A549 (cell line): Measurements from ENCODE around the gene POU6F1. TPM values are rescaled to one million over a fixed set of nuclear protein-coding genes. Genes with fewer than 3 reads are reported as not detected.

ENCODE experiments used
- ATAC-seq, 2 experiments: fragments of 200-7000 bp in 1 of 2; fragments of >200 bp in 1 of 2; cut with Nextera tagmentation in 1 of 2; cut with Tn5 transposase in 1 of 2; 3 replicates each; pipeline versions ENCODE4 v1.8.0 to v1.9.1; 2018 to 2020; ENCODE audit warnings: mild to moderate bottlenecking in 1 of 2, moderate library complexity in 1 of 2
- CTCF ChIA-PET: fragments of 300-600 bp; sonication (Branson Sonifier 250); formaldehyde crosslinking; extraction: SDS; loops from one replicate; lab custom pipeline; 2021; ENCODE audit warnings: antibody characterized with exemption, inconsistent platforms; lab: Yijun Ruan, JAX
- POLR2A ChIA-PET: fragments of 350-600 bp; formaldehyde crosslinking; extraction: SDS; loops from one replicate; lab custom pipeline; 2021; ENCODE audit warnings: antibody characterized with exemption, inconsistent platforms; lab: Yijun Ruan, JAX
- DNase-seq, 2 experiments: peaks; one replicate each; pipeline versions ENCODE4 v3.0.0 to v3.0.0-alpha.2; 2011 to 2016; ENCODE audit warnings: low read depth in 1 of 2, low spot score in 1 of 2
- FAIRE-seq: peaks from 2 replicates; lab custom pipeline; 2011; peaks lifted over from hg19 to GRCh38; lab: Jason Lieb, UNC
- H3K27ac ChIP-seq, 2 experiments: fragments of >200 bp; sonication (Bioruptor Twin); formaldehyde crosslinking; 3 replicates each; pipeline ENCODE4 v1.5.1; 2016 to 2017
- H3K4me1 ChIP-seq: fragments of >200 bp; sonication (Bioruptor Twin); formaldehyde crosslinking; 3 replicates; pipeline ENCODE4 v1.6.1; 2016
- H3K4me2 ChIP-seq: fragments of >200 bp; sonication (Bioruptor Twin); formaldehyde crosslinking; 3 replicates; pipeline ENCODE4 v1.6.1; 2016
- H3K4me3 ChIP-seq: fragments of >200 bp; sonication (Bioruptor Twin); formaldehyde crosslinking; 3 replicates; pipeline ENCODE4 v1.5.1; 2016
- H3K9me3 ChIP-seq: fragments of >200 bp; sonication (Bioruptor Twin); formaldehyde crosslinking; 3 replicates; pipeline ENCODE4 v1.6.1; 2016
- CBX8 ChIP-seq: fragments of 200-600 bp; sonication (generic); IDR thresholded peaks from 2 replicates; pipeline ENCODE4 v1.6.1; 2016
- CHD2 ChIP-seq: fragments of 150-350 bp; IDR thresholded peaks from 2 replicates; pipeline ENCODE4 v1.6.1; 2014; ENCODE audit warnings: low read length; ENCODE audit not compliant: partially characterized antibody
- CHD4 ChIP-seq: fragments of 200-600 bp; sonication (generic); IDR thresholded peaks from 2 replicates; pipeline ENCODE4 v1.6.1; 2016; ENCODE audit warnings: antibody characterized with exemption, mild to moderate bottlenecking, borderline replicate concordance
- FOSB ChIP-seq: fragments of 250-450 bp; sonication (Bioruptor Pico); IDR thresholded peaks from 2 replicates; pipeline ENCODE4 v1.5.0; 2020; ENCODE audit warnings: mild to moderate bottlenecking, moderate library complexity
- FOXS1 ChIP-seq: fragments of 250-450 bp; sonication (Bioruptor Pico); IDR thresholded peaks from 2 replicates; pipeline ENCODE4 v1.5.0; 2020; ENCODE audit warnings: mild to moderate bottlenecking, moderate library complexity
- GATA3 ChIP-seq: IDR thresholded peaks from 2 replicates; pipeline ENCODE4 v1.6.1; 2012; ENCODE audit warnings: borderline replicate concordance
- HEYL ChIP-seq: fragments of 250-450 bp; sonication (Bioruptor Pico); IDR thresholded peaks from 2 replicates; pipeline ENCODE4 v1.8.0; 2021; ENCODE audit warnings: mild to moderate bottlenecking, moderate library complexity
- HOXB5 ChIP-seq: fragments of 250-450 bp; sonication (Bioruptor Pico); IDR thresholded peaks from 2 replicates; pipeline ENCODE4 v1.5.0; 2020; ENCODE audit warnings: mild to moderate bottlenecking, moderate library complexity
- JUN ChIP-seq, 2 experiments: fragments of >200 bp; sonication (Bioruptor Twin); formaldehyde crosslinking; IDR thresholded peaks; 2 replicates in 1 of 2; 3 replicates in 1 of 2; pipeline ENCODE4 v1.6.1; 2016 to 2017
- JUNB ChIP-seq: fragments of >200 bp; sonication (Bioruptor Twin); formaldehyde crosslinking; IDR thresholded peaks from 2 replicates; pipeline ENCODE4 v1.6.1; 2016
- MAZ ChIP-seq: fragments of 150-350 bp; IDR thresholded peaks from 2 replicates; pipeline ENCODE4 v1.6.1; 2014; ENCODE audit warnings: antibody characterized with exemption, low read depth, low read length, borderline replicate concordance
- MYC ChIP-seq: IDR thresholded peaks from 2 replicates; pipeline ENCODE4 v1.6.1; 2012; ENCODE audit warnings: mild to moderate bottlenecking, inconsistent platforms, low read length, improper control_type of control experiment, borderline replicate concordance
- NR3C1 ChIP-seq: fragments of >200 bp; sonication (Bioruptor Twin); formaldehyde crosslinking; IDR thresholded peaks from 3 replicates; pipeline ENCODE4 v1.6.1; 2017
- PHF8 ChIP-seq: fragments of 200-600 bp; sonication (generic); IDR thresholded peaks from 2 replicates; pipeline ENCODE4 v1.6.1; 2016; ENCODE audit warnings: low read depth, mild to moderate bottlenecking, antibody characterized with exemption, moderate library complexity, borderline replicate concordance
- POLR2A ChIP-seq: IDR thresholded peaks from 2 replicates; pipeline ENCODE4 v1.6.1; 2012; ENCODE audit warnings: mild to moderate bottlenecking, low read length
- POLR2AphosphoS2 ChIP-seq: conservative IDR thresholded peaks from 2 replicates; pipeline ENCODE4 v1.6.1; 2012; ENCODE audit warnings: low read length, improper control_type of control experiment, inconsistent platforms
- RAD21 ChIP-seq, 2 experiments: fragments of >200 bp in 1 of 2; sonication (Bioruptor Twin) in 1 of 2; formaldehyde crosslinking in 1 of 2; IDR thresholded peaks in 1 of 2; conservative IDR thresholded peaks in 1 of 2; 2 replicates in 1 of 2; 3 replicates in 1 of 2; pipeline ENCODE4 v1.6.1; 2012 to 2018; ENCODE audit warnings: inconsistent platforms in 1 of 2
- RFX5 ChIP-seq: fragments of 450-650 bp; IDR thresholded peaks from 2 replicates; pipeline ENCODE4 v1.7.1; 2014; ENCODE audit warnings: antibody characterized with exemption, mild to moderate bottlenecking, moderate library complexity
- SREBF2 ChIP-seq: fragments of 450-650 bp; IDR thresholded peaks from 2 replicates; pipeline ENCODE4 v1.6.1; 2014; ENCODE audit warnings: mild to moderate bottlenecking, moderate library complexity
- TFCP2L1 ChIP-seq: fragments of 250-450 bp; sonication (Bioruptor Pico); IDR thresholded peaks from 2 replicates; pipeline ENCODE4 v1.5.0; 2021; ENCODE audit warnings: mild to moderate bottlenecking
- ZC3H11A ChIP-seq: fragments of 450-650 bp; IDR thresholded peaks from 2 replicates; pipeline ENCODE4 v1.6.1; 2014; ENCODE audit warnings: antibody characterized with exemption, mild to moderate bottlenecking
- ZFP36 ChIP-seq: fragments of 450-650 bp; IDR thresholded peaks from 2 replicates; pipeline ENCODE4 v1.6.1; 2014; ENCODE audit warnings: borderline replicate concordance; ENCODE audit not compliant: partially characterized antibody
- WGBS: methylation state at CpG from one replicate; pipeline ENCODE4 v1.1.6; 2017; ENCODE audit errors: missing lambda C conversion rate; 5-methylcytosine and 5-hydroxymethylcytosine counted together
- polyA plus RNA-seq, 4 experiments: library from polyadenylated mRNA; depleted of rRNA in 3 of 4; stranded (reverse); fragments of >200 nt; fragmentation: RNase III in 1 of 4; extraction: RNeasy Plus Mini Kit Qiagen cat#74134 plus additional on column Dnase treatment in 1 of 4; gene quantifications; 2 replicates in 3 of 4; 3 replicates in 1 of 4; pipeline ENCODE4 v1.2.3, GENCODE V29; 2011 to 2017
- TF ChIP-seq, protein P1 (sequence below): fragments of 250-450 bp; sonication (Bioruptor Pico); IDR thresholded peaks from 2 replicates; pipeline ENCODE4 v1.5.0; 2021; ENCODE audit warnings: mild to moderate bottlenecking, moderate library complexity, borderline replicate concordance
- TF ChIP-seq, protein P2 (sequence below): fragments of >200 bp; sonication (Bioruptor Twin); formaldehyde crosslinking; IDR thresholded peaks from 2 replicates; pipeline ENCODE4 v1.6.1; 2016
- TF ChIP-seq, protein P3 (sequence below): IDR thresholded peaks from 2 replicates; pipeline ENCODE4 v1.6.1; 2012
- TF ChIP-seq, protein P4 (sequence below): fragments of 450-650 bp; IDR thresholded peaks from 2 replicates; pipeline ENCODE4 v1.6.1; 2014; ENCODE audit warnings: antibody characterized with exemption
- TF ChIP-seq, protein P5 (sequence below): IDR thresholded peaks from 2 replicates; pipeline ENCODE4 v1.6.1; 2012
- TF ChIP-seq, protein P6 (sequence below): fragments of >200 bp; sonication (Bioruptor Twin); formaldehyde crosslinking; IDR thresholded peaks from 3 replicates; pipeline ENCODE4 v1.5.1; 2016

POU6F1 gene
- polyA plus RNA-seq, 2 of the 4 experiments (the other 2 are of a cell fraction), result 0.58 to 1.3 TPM

DNA sequence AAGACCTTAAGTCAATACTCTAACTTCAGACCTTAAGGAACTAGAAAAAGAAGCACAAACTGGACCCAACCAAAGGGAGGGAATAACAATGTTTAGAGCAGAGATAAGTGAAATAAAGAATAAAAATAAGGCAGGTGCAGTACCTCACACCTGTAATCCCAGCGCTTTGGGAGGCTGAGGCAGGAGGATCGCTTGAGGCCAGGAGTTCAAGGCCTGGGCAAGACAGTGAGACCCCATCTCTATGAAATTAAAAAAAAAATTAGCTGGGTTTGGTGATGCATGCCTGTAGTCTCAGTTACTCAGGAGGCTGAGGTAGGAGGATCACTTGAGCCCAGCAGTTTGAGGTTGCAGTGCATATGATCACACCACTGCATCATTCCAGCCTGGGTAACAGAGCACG is 54.1 kb downstream of the POU6F1 start (continued):
- TF ChIP-seq, protein P1, sequence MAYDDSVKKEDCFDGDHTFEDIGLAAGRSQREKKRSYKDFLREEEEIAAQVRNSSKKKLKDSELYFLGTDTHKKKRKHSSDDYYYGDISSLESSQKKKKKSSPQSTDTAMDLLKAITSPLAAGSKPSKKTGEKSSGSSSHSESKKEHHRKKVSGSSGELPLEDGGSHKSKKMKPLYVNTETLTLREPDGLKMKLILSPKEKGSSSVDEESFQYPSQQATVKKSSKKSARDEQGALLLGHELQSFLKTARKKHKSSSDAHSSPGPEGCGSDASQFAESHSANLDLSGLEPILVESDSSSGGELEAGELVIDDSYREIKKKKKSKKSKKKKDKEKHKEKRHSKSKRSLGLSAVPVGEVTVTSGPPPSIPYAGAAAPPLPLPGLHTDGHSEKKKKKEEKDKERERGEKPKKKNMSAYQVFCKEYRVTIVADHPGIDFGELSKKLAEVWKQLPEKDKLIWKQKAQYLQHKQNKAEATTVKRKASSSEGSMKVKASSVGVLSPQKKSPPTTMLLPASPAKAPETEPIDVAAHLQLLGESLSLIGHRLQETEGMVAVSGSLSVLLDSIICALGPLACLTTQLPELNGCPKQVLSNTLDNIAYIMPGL (CRISPR knock-in tag), result no peak
- TF ChIP-seq JUN (IDR thresholded peaks at IDR 0.05) (no peak), CBX8 (no peak), RAD21 (conservative IDR thresholded peaks at IDR 0.05 in 1 of 2, IDR thresholded peaks at IDR 0.05 in 1 of 2) (no peak)

DNA sequence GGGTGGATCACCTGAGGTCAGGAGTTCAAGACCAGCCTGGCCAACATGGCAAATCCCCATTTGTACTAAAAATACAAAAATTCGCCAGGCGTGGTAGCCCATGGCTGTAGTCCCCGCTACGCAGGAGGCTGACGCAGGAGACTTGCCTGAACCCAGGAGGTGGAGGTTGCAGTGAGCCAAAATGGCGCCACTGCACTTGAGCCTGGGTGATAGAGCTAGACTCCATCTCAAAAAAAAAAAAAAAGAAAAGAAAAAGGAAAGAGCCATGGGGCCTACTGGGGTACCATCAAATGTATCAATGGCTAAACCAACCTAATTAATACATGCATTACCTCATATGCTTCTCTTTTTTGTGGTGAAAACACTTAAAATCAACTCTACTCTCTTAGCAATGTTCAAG is 55.6 kb downstream of the POU6F1 start:
- TF ChIP-seq FOXS1 (no peak), NR3C1 (no peak), FOSB (CRISPR knock-in tag) (no peak), HOXB5 (CRISPR knock-in tag) (no peak), RAD21 (conservative IDR thresholded peaks at IDR 0.05 in 1 of 2, IDR thresholded peaks at IDR 0.05 in 1 of 2) (no peak), HEYL (CRISPR knock-in tag) (no peak), SREBF2 (no peak), CBX8 (no peak), TFCP2L1 (no peak)
- TF ChIP-seq, protein P2, sequence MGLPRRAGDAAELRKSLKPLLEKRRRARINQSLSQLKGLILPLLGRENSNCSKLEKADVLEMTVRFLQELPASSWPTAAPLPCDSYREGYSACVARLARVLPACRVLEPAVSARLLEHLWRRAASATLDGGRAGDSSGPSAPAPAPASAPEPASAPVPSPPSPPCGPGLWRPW, result no peak
- TF ChIP-seq, protein P3, sequence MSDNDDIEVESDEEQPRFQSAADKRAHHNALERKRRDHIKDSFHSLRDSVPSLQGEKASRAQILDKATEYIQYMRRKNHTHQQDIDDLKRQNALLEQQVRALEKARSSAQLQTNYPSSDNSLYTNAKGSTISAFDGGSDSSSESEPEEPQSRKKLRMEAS, result no peak
- TF ChIP-seq, protein P4, sequence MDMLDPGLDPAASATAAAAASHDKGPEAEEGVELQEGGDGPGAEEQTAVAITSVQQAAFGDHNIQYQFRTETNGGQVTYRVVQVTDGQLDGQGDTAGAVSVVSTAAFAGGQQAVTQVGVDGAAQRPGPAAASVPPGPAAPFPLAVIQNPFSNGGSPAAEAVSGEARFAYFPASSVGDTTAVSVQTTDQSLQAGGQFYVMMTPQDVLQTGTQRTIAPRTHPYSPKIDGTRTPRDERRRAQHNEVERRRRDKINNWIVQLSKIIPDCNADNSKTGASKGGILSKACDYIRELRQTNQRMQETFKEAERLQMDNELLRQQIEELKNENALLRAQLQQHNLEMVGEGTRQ, result no peak
- CTCF ChIA-PET, result no interaction called here
- ATAC-seq (no peak), FAIRE-seq (no peak), DNase-seq (no peak)
- 91% methylated on average over 6 of the region's 6 CpGs for WGBS
- peaks cover 12% of the 10 kb centered on the region; the same call in 2 of the 3 replicates for H3K4me1 ChIP-seq
- no peak overlapping the region for H3K4me3 ChIP-seq
- no peaks in the 10 kb centered on the region for H3K9me3 ChIP-seq
- no peak overlapping the region for H3K27ac ChIP-seq
- POLR2A ChIA-PET, result no interaction called here
- H3K4me2 ChIP-seq, result no peak overlapping the region

DNA sequence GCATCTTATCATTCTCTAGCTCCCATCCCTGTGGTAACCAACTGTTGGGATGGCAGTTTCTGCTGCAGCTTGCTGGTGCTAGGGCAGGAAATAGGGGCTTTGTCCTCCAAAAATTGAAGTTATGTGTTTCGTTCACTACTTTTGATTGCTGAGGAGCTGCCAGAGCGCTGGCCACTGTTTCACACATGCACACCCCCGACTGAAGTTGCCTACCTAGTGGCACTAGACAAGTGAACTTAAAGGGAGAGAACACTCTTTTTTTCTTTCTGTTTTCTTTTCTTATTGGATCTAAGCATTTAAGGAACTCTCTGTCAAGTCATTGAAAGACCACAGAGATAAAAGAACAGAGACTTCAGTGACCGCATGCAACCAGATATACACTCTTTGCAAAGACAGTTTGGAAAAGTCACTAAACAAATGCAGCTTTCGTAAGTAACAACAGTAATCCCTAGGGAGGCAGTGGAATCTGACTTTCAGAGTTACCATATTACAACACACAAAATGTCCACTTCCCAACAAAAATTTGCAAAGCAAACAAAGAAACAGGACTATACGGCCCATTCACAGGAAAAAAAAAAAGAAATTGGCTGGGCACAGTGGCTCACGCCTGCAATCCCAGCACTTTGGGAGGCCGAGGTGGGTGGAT is 56.9 kb downstream of the POU6F1 start:
- Histone ChIP-seq H3K27ac (no peak overlapping the region), H3K9me3 (no peaks in the 10 kb centered on the region), H3K4me1 (peaks cover 12% of the 10 kb centered on the region; the same call in 2 of the 3 replicates), H3K4me3 (no peak overlapping the region), H3K4me2 (0 out of 3 replicates have a peak overlapping the region, but pooled peaks have one; percentile 19)
- ChIA-PET POLR2A (interaction anchor here (0.8 kb wide), 1 partner anchor 133 kb away, joined by 6 read pairs; no protein-coding TSS in a partner anchor), CTCF (interaction anchor here (0.9 kb wide), 1 partner anchor 29 kb away, joined by 6 read pairs; no protein-coding TSS in a partner anchor)
- DNase-seq, result peak in 1 of 2 experiments; percentile 17
- ATAC-seq, result peak in 1 of 2 experiments; percentile 49; a peak in 3 of 6 replicates
- FAIRE-seq, result no peak
- TF ChIP-seq CHD4, result no peak
- TF ChIP-seq SREBF2, result no peak
- TF ChIP-seq POLR2AphosphoS2, result no peak
- no peak for TF ChIP-seq JUN (IDR thresholded peaks at IDR 0.05)
- TF ChIP-seq FOSB (CRISPR knock-in tag), result no peak
- no peak for TF ChIP-seq ZFP36
- no peak for TF ChIP-seq MYC
- TF ChIP-seq JUNB, result no peak
- TF ChIP-seq, protein P5, sequence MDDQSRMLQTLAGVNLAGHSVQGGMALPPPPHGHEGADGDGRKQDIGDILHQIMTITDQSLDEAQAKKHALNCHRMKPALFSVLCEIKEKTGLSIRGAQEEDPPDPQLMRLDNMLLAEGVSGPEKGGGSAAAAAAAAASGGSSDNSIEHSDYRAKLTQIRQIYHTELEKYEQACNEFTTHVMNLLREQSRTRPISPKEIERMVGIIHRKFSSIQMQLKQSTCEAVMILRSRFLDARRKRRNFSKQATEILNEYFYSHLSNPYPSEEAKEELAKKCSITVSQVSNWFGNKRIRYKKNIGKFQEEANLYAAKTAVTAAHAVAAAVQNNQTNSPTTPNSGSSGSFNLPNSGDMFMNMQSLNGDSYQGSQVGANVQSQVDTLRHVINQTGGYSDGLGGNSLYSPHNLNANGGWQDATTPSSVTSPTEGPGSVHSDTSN, result no peak
- TF ChIP-seq RFX5, result no peak
- TF ChIP-seq POLR2A, result no peak
- no peak for TF ChIP-seq FOXS1
- TF ChIP-seq, protein P6, sequence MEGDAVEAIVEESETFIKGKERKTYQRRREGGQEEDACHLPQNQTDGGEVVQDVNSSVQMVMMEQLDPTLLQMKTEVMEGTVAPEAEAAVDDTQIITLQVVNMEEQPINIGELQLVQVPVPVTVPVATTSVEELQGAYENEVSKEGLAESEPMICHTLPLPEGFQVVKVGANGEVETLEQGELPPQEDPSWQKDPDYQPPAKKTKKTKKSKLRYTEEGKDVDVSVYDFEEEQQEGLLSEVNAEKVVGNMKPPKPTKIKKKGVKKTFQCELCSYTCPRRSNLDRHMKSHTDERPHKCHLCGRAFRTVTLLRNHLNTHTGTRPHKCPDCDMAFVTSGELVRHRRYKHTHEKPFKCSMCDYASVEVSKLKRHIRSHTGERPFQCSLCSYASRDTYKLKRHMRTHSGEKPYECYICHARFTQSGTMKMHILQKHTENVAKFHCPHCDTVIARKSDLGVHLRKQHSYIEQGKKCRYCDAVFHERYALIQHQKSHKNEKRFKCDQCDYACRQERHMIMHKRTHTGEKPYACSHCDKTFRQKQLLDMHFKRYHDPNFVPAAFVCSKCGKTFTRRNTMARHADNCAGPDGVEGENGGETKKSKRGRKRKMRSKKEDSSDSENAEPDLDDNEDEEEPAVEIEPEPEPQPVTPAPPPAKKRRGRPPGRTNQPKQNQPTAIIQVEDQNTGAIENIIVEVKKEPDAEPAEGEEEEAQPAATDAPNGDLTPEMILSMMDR, result no peak
- no peak for TF ChIP-seq CHD2
- no peak for TF ChIP-seq ZC3H11A
- TF ChIP-seq HEYL (CRISPR knock-in tag), result no peak
- no peak for TF ChIP-seq PHF8
- no peak for TF ChIP-seq MAZ
- TF ChIP-seq GATA3, result no peak
- 73% methylated on average over 8 of the region's 8 CpGs for WGBS
